Natural killer cell (primary cell): ENCODE data around the gene DHH. TPM values are rescaled to one million over a fixed set of nuclear protein-coding genes. Genes with fewer than 3 reads are reported as not detected.

Experiments
- ATAC-seq, 3 donors: fragments of 150-1000 bp in 2 of 3; fragments of 200-7000 bp in 1 of 3; cut with Tn5 transposase; 1 replicate in 1 of 3; 2 replicates in 2 of 3; pipeline ENCODE4 v1.10.0; 2021; ENCODE audit warnings: mild to moderate bottlenecking in 2 of 3, moderate library complexity in 2 of 3
- DNase-seq, 2 donors: peaks; one replicate each; pipeline versions ENCODE4 v3.0.0 to v3.0.0-alpha.2; 2013 to 2021; ENCODE audit warnings: mixed read lengths in 1 of 2
- H3K27ac ChIP-seq: one replicate; pipeline ENCODE4 v1.5.1; 2013; ENCODE audit warnings: mild to moderate bottlenecking, low read length
- H3K27me3 ChIP-seq: one replicate; pipeline ENCODE4 v1.6.1; 2013; ENCODE audit warnings: low read length; ENCODE audit not compliant: control insufficient read depth, insufficient read depth
- H3K36me3 ChIP-seq: one replicate; pipeline ENCODE4 v1.6.1; 2013; ENCODE audit warnings: low read length; ENCODE audit not compliant: control insufficient read depth, insufficient read depth
- H3K4me1 ChIP-seq: one replicate; pipeline ENCODE4 v1.6.1; 2013; ENCODE audit warnings: low read length; ENCODE audit not compliant: control insufficient read depth, insufficient read depth
- H3K4me3 ChIP-seq: one replicate; pipeline ENCODE4 v1.5.1; 2013; ENCODE audit warnings: low read length
- H3K9me3 ChIP-seq: one replicate; pipeline ENCODE4 v1.6.1; 2013; ENCODE audit warnings: low read length; ENCODE audit not compliant: control insufficient read depth, insufficient read depth
- H3K27ac Mint-ChIP-seq, 2 donors: one replicate each; pipeline ENCODE4 v1.8.0; 2022; ENCODE audit warnings: mild to moderate bottlenecking in 2 of 2, mixed read lengths in 2 of 2, moderate library complexity in 1 of 2
- H3K27me3 Mint-ChIP-seq, 2 donors: one replicate each; pipeline ENCODE4 v1.8.0; 2022; ENCODE audit warnings: low read depth in 2 of 2, mixed read lengths in 2 of 2
- H3K36me3 Mint-ChIP-seq: one replicate; pipeline ENCODE4 v1.8.0; 2022; ENCODE audit warnings: mixed read lengths
- H3K4me1 Mint-ChIP-seq, 2 donors: one replicate each; pipeline ENCODE4 v1.8.0; 2022; ENCODE audit warnings: mixed read lengths in 2 of 2
- H3K4me3 Mint-ChIP-seq: one replicate; pipeline ENCODE4 v1.8.0; 2022; ENCODE audit warnings: mild to moderate bottlenecking, moderate library complexity, mixed read lengths
- H3K9me3 Mint-ChIP-seq, 2 donors: one replicate each; pipeline ENCODE4 v1.8.0; 2022; ENCODE audit warnings: mixed read lengths in 2 of 2
- CTCF ChIP-seq: fragments of 200-600 bp; IDR thresholded peaks from one replicate; pipeline ENCODE4 v1.8.0; 2022; ENCODE audit warnings: antibody characterized with exemption
- WGBS: methylation state at CpG from one replicate; pipeline ENCODE4 v1.1.7; 2013; ENCODE audit warnings: missing lambda C conversion rate; ENCODE audit not compliant: insufficient coverage; 5-methylcytosine and 5-hydroxymethylcytosine counted together
- intact Hi-C: fragments of 100-400 bp; cut with micrococcal nuclease; formaldehyde crosslinking; loops from one replicate; pipeline ENCODE4 v1.14.2; 2022
- total RNA-seq, 4 donors: library from RNA; stranded (reverse); fragments of 120-200 nt in 1 of 4; gene quantifications; one replicate each; pipeline versions ENCODE4 v1.2.3 to v1.2.4, GENCODE V29; 2013 to 2022

DHH gene
- total RNA-seq, 3 donors from 2014 or later (not counting 1 experiment from before 2014, with no cell fraction given), result 0.39 to 0.80 (median 0.45) TPM

GRCh38 chr12:49043856-49044258 is 50.7 kb downstream of the DHH start:
- no peak overlapping the region for H3K4me3 ChIP-seq
- Mint-ChIP-seq H3K27me3 (no peaks in the 10 kb centered on the region), H3K9me3 (no peaks in the 10 kb centered on the region), H3K36me3 (peaks cover 21% of the 10 kb centered on the region), H3K4me1 (peaks cover 6 to 16% of the 10 kb centered on the region in 2 donors), H3K27ac (peak overlapping the region; percentile 81 to 82), H3K4me3 (no peak overlapping the region)
- no peaks in the 10 kb centered on the region for H3K9me3 ChIP-seq
- DNase-seq (peak; percentile 77 to 90), ATAC-seq (peak; percentile 80 to 92 (median 83))
- no peaks in the 10 kb centered on the region for H3K27me3 ChIP-seq
- WGBS, result 63% methylated on average over 11 of the region's 11 CpGs
- no peaks in the 10 kb centered on the region for H3K4me1 ChIP-seq
- H3K27ac ChIP-seq, result no peak overlapping the region
- peak; percentile 75 for TF ChIP-seq CTCF
- peaks cover 90% of the 10 kb centered on the region for H3K36me3 ChIP-seq
- intact Hi-C loops, result loop anchor here (5.0 kb wide), 1 partner anchor 47 kb away; the partner anchor contains the start of gene DDN

GRCh38 chr12:49043241-49043640 is 51.4 kb downstream of the DHH start:
- 98% methylated on average over 4 of the region's 4 CpGs for WGBS
- Mint-ChIP-seq H3K4me3 (no peak overlapping the region), H3K27me3 (no peaks in the 10 kb centered on the region), H3K36me3 (peaks cover 19% of the 10 kb centered on the region), H3K4me1 (peaks cover 6 to 16% of the 10 kb centered on the region in 2 donors), H3K9me3 (no peaks in the 10 kb centered on the region), H3K27ac (peak overlapping the region; percentile 81 to 82)
- intact Hi-C loops, result loop anchor here (5.0 kb wide), 1 partner anchor 46 kb away; the partner anchor contains the start of gene DDN
- no peaks in the 10 kb centered on the region for H3K9me3 ChIP-seq
- H3K27me3 ChIP-seq, result no peaks in the 10 kb centered on the region
- no peaks in the 10 kb centered on the region for H3K4me1 ChIP-seq
- no peak for DNase-seq
- peak overlapping the region; percentile 16 for H3K27ac ChIP-seq
- peaks cover 90% of the 10 kb centered on the region for H3K36me3 ChIP-seq
- no peak for ATAC-seq
- H3K4me3 ChIP-seq, result no peak overlapping the region
- no peak for TF ChIP-seq CTCF

GRCh38 chr12:49041881-49042484 is 52.6 kb downstream of the DHH start:
- H3K9me3 Mint-ChIP-seq, result no peaks in the 10 kb centered on the region
- Histone ChIP-seq H3K36me3 (peaks cover 91% of the 10 kb centered on the region), H3K27ac (no peak overlapping the region), H3K4me3 (no peak overlapping the region), H3K9me3 (no peaks in the 10 kb centered on the region), H3K4me1 (no peaks in the 10 kb centered on the region), H3K27me3 (no peaks in the 10 kb centered on the region)
- no peak for DNase-seq
- no peak for ATAC-seq
- peaks cover 14% of the 10 kb centered on the region for H3K36me3 Mint-ChIP-seq
- intact Hi-C loops, result loop anchor here (5.0 kb wide), 1 partner anchor 45 kb away; the partner anchor contains the start of gene DDN
- TF ChIP-seq CTCF, result no peak
- 95% methylated on average over 17 of the region's 18 CpGs for WGBS
- H3K27me3 Mint-ChIP-seq, result no peaks in the 10 kb centered on the region
- H3K4me3 Mint-ChIP-seq, result no peak overlapping the region
- peaks cover 6 to 16% of the 10 kb centered on the region in 2 donors for H3K4me1 Mint-ChIP-seq
- peak overlapping the region in 1 of 2 donors; percentile 70 for H3K27ac Mint-ChIP-seq
